H54 (cell line): ENCODE data around the gene PODN.

Experiments used
- DNase-seq: peaks from one replicate; pipeline ENCODE4 v3.0.0; 2011; ENCODE audit warnings: low spot score, mixed read lengths; ENCODE audit not compliant: insufficient read length
- FAIRE-seq: peaks from 3 replicates; lab custom pipeline; 2011; peaks lifted over from hg19 to GRCh38; lab: Jason Lieb, UNC
- POLR2A ChIP-seq: IDR thresholded peaks from 2 replicates; pipeline ENCODE4 v1.6.1; 2011; ENCODE audit warnings: low read depth, mild to moderate bottlenecking, low read length

The PODN gene

DNA sequence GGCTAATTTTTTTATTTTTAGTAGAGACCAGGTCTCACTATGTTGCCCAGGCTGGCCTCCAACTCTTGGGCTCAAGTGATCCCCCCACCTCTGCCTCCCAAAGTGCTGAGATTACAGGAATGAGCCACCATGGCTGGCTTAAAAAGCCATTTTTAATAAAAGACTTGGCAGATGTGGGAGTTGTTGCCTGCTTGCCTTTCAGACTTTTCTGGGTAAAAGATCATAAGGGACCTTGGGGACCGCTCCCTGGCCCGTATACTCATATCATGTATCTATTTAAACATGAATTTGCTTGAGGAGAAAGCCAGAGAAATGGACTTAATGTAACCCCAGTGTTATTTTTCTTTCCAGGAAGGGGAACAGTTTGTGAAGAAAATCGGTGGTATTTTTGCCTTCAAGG, 23.4 kb upstream of the PODN start:
- TF ChIP-seq POLR2A = no peak
- FAIRE-seq (no peak), DNase-seq (no peak)

DNA sequence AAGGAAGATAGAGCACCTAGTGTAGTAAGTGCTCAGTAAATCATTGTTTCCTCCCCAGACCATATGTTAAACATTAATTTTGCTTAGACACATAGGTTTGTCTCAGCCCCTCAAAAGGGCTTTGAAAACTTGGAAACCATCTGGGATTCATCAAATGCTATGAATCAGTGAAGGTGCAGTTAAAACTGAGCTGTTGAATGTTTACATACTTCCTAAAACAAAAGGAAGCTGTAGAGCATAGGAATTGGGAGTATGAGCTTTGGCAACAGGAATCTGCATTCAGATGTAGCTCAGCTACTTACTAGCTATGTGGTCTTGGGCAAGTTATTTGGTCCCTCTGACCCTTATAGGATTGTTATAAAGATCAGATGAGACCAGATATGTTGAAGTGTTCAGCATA, 18.7 kb upstream of the PODN start:
- FAIRE-seq = no peak
- no peak for DNase-seq
- TF ChIP-seq POLR2A = no peak

DNA sequence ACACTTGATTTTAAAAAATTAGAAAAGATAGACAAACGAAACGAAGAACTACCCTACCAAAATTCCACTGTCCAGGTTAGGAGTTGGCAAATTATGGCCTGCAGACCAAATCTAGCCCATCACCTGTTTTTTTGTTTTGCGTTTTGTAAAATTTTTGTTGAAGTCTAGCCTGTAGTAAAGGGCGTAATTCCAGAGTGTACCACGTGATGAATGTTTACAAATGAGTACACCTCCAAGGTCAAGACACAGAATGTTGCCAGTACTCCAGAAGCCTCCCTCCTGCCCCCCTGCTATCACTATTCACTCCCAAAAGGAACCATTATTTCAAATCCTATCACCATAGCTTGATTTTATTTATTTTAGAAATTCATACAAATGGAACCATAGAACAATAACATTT, 17.1 kb upstream of the PODN start:
- TF ChIP-seq POLR2A = no peak
- FAIRE-seq (no peak), DNase-seq (no peak)

DNA sequence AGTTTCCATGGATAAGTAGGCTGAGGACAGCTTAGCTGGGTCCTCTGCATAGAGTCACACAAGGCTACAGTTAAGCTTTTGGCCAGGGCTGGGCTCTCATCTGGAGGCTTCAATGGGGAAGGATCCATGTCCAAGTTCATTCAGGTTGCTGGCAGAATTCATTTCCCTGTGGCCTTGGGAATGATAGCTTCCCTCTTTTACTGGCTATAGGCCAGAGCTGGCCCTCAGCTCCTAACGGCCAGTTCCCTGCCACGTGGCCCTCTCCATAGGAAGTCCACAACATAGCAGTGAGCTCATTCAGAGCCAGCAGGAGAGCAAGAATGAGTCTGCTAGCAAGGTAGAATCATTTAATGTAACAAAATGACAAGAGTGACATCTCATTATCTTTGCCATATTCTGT, 15.1 kb upstream of the PODN start:
- TF ChIP-seq POLR2A = no peak
- DNase-seq = peak; percentile 62
- peak; percentile 99 for FAIRE-seq

DNA sequence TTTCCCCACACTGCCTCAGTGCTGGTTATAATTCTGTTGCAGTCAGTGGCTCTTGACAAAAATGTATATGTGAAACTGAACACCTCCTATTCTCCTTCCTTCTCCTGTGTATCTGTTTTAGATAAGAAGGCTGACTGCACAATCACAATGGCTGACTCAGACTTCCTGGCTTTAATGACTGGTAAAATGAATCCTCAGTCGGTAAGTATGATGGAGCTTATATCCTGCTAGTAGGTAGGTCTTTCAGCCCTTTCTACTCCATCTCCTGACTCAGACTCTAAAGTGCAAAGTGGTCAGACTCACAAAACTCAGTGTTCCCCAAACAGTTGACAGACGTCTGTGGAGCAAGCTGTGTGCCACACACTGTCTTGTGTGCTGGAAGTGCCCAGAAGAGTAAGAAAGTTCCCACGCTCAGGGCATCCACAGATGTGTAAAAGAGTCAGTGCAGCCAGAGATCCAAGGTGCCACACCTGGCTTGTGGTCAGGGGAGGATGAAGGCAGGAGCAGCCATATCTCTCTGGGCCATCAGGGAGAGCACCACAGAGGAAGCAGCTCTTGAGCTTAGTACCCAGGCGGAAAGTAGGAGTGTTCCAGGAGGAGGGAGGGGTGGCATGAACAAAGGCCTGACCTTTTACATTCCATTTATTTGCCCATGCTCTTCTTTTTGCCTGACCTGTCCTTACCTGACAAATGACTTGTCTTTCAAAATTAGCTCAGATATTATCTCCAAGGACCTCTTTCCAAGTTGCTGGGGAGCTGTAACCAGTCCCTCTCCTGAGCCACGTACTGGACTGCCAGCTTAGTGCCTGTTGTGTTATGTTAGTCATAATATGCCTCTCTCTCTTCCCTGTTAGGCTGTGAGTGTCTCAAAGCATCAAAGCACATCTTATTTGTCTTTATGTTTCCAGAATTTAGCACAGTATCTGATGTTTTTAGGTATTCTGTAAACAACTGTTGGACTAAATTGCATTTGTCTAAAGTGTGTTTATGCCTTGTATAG, 14.0 kb upstream of the PODN start:
- no peak for TF ChIP-seq POLR2A
- DNase-seq = peak; percentile 38

DNA sequence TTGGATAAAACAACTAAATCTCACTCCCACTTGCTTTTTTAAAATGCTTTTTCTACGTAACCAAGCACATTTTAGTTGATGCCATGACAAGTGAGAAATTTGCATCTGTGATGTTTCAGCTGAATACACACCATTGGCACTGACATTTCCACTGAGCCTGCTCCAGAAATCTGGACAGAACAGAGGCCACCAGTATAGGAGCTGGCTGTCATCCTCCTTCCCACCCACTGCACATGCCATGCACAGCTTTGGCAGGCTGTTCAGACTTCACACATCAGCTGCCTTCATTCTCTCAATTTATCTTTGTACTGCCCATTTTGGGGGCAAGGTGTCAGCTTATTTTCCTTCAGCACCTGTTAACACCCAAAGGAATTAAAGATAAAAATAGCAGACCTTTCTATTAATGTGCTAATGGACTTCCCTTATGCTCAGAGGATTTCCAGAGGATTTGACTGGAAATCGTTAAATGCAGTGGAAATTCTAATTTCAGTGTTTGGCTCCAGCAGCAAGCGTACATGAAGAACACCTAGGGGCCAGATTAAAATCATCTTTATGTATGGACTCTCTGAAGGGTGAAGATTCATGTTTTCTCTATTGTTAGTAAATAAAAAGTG, 12.9 kb upstream of the PODN start:
- DNase-seq (no peak), FAIRE-seq (no peak)
- no peak for TF ChIP-seq POLR2A

More for the DNA sequence above, 14.0 kb upstream of the PODN start:
- FAIRE-seq = peak; percentile 99

DNA sequence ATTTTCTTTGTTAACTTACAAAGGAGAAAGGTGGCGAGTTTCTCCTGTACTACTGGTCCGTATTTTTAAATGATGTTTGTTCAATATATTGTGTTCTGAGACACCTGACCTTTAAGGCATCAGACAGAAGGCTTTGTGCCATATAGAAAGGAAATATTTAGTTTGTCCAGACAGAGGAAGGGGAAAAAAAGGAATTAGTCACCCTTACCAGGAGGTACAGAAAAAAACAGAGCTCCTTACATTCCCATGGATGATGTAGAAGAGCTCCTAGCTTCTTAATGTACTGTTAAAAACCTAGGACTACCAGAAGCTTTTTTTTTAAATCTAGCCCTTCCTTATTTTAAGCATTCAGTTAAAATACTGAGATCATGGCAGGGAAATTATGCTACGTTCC, 12.4 kb upstream of the PODN start:
- TF ChIP-seq POLR2A = no peak
- FAIRE-seq (no peak), DNase-seq (no peak)

DNA sequence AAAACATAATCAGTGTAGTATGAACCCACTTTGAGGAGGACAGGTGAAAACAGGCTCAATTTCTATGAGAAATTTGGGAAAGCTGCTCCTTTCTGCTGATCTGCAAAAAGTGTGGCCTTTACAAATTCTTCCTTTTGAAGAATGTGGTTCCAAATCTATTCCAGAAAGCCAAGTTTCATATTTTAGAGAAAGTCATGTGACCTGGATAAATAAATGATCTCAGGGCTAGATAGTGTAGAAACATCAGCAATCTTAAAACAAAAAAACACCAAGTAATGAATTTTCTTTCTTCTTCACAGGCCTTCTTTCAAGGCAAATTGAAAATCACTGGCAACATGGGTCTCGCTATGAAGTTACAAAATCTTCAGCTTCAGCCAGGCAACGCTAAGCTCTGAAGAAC, 11.7 kb upstream of the PODN start:
- DNase-seq (no peak), FAIRE-seq (no peak)
- TF ChIP-seq POLR2A = no peak

DNA sequence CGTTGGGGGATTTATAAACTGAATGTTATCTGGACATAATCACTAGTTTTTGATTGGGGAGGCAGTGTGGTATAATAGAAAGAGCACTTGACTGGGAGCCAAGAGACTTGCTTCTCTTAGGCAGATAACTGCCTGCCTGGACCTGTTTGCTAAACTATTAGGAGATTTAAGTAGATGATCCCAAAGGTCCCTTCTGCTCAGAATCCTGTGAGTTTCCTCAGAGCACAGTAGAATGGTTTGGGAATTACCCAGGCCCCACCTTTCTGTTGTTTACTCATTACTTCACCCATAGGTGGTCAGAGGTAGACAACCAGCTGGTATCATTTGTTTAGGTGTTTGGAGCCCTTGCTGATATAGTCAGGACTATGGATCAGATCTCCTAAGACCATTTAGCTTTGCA, 10.3 kb upstream of the PODN start:
- no peak for TF ChIP-seq POLR2A
- FAIRE-seq = no peak
- DNase-seq = no peak

DNA sequence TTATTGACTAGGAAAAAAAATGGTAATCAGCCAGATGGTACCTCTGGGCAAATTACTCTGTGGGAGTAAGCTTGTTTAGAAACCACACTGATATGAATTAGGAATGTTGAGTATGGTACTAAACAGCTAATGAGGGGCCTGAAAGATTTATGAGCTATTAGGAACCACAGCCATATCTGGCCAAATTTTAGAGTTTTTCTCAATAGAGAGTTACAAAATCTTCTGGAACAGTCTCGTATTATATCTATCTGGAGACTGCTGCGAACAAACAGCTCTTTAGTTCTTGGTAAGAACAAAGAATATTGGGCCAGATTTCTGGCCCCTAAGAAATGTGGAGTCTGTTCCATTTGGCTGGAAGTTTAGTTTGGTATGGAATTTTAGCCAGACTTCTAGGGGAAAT, 4.9 kb upstream of the PODN start:
- no peak for TF ChIP-seq POLR2A
- DNase-seq (no peak), FAIRE-seq (no peak)

DNA sequence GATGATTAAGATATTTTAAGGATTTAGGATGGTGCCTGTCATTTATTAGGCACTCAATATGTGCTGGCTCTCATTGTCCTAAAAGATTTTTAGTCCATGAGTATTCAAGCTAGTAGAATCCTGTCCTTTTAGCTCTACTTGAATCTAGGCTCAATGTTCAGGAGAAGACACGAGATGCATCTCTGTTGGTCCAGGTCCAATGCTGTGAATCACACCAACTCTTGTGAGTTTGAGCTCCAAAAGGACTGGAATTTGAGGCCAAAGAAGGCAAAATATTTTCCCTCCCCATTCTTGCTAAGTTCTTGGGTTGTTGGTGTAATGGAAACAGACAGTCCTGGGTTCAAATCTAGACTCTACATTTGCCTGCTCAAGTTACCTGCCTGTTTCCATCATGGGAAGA, 1.4 kb upstream of the PODN start:
- FAIRE-seq (no peak), DNase-seq (no peak)

DNA sequence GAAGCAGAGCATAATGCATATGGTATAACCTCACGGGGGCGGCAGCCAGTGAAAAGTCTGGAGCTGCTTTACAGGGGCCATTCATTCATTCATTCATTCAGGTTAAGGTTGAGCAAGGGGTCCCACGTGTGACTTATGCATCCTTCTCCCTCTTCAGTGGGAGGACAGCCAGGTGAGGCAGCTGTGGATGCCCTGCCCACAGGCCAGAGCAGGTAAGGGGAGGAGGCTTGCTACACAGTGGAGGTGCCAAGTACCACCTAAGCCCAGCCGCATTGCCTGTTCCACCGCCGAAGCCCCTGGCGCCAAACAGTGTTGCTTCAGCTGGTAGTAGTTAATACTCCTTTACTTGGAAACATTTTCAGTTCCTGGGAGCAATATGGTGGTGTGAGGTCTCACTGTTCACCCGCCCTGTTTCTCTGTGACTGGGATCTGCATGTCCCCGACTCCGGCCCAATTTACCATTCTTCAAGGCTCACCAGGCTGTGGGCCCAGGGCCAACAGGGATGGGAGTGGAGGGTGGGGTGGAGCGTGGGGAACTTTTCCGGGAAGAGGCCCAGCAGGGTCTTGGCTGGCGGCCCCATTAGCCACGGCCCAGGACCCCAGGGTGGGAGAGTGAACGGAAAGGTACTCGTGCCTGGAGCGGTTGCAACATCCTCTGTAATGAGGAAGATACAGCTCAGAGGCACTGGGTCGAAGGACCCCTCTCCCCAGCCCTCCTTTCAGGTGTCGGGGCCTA, 722 bp upstream of the PODN start:
- DNase-seq (no peak), FAIRE-seq (no peak)
- TF ChIP-seq POLR2A = no peak

More for the DNA sequence above, 1.4 kb upstream of the PODN start:
- TF ChIP-seq POLR2A = no peak

DNA sequence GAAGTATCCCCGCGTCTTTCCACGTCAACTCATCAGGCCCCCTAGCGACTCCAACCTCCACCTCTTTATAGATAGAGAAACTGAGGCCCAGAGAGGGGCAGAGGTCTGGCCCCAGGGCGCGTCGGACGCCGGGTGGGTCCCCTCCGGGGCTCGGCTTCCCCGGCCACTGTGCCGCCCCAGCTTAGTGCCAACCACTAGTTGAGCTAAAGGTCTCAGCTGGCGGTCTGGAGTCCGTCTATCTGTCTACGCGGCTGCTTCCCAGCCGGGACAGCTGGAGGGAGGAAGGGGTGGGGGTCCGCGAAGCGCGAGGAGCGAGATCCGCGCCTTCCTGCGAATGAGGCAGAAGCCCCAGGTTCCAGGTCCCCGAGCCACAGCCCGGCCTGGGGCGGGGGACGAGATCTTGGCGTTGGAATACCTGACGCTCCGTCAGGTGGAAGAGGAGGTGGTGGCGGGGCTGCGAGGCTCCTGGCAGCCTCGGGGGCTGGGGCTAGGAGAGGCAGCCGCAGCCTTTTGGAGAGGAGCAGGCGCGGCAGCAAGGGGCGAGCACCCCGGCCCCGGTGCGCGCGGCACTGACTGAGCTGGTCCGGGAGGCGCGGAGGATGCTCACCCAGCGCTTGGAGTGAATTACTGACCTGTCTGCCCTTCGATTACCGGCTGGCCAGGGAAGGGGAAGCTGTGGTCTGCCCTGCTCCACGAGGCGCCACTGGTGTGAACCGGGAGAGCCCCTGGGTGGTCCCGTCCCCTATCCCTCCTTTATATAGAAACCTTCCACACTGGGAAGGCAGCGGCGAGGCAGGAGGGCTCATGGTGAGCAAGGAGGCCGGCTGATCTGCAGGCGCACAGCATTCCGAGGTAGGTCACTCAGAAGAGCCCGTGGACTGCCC, 937 bp downstream of the PODN start:
- DNase-seq (no peak), FAIRE-seq (no peak)
- TF ChIP-seq POLR2A = no peak
